HCT116 (cell line): ENCODE measurements around the gene NEK5. TPM values are rescaled to one million over a fixed set of nuclear protein-coding genes. Genes with fewer than 3 reads are reported as not detected.
"Not testable (repeated sequence)": the region's sequence is repeated elsewhere in the genome, so short reads cannot be mapped to it uniquely, and the experiment has no call there.

ENCODE experiments used
- ATAC-seq: fragments of 200-7000 bp; cut with Tn5 transposase; 2 replicates; pipeline ENCODE4 v1.9.1; 2020; ENCODE audit warnings: mild to moderate bottlenecking, moderate library complexity
- BruUV-seq: library from RNA; stranded (reverse); fragments of 400-500 nt; replicated peaks from 2 replicates; lab custom pipeline; 2021; lab: Mats Ljungman, UMichigan
- CTCF ChIA-PET: fragments of 300-600 bp; sonication (Branson Sonifier 250); formaldehyde crosslinking; loops from one replicate; lab custom pipeline; 2021; ENCODE audit warnings: antibody characterized with exemption; lab: Charles Lee
- POLR2A ChIA-PET: fragments of 300-600, 350-600 bp; sonication (Branson Sonifier 250); formaldehyde crosslinking; loops from one replicate; lab custom pipeline; 2021; ENCODE audit warnings: antibody characterized with exemption; lab: Charles Lee
- RAD21 ChIA-PET, 2 experiments: fragments of 300-600 bp; sonication (Branson Sonifier 250); formaldehyde crosslinking; loops; one replicate each; lab custom pipeline; 2023; ENCODE audit warnings: low total read pairs in 2 of 2; ENCODE audit not compliant: uncharacterized antibody in 2 of 2, unreplicated experiment in 2 of 2, low non-redundant PET in 1 of 2; lab: Charles Lee
- DNase-seq: peaks from one replicate; pipeline ENCODE4 v3.0.0-alpha.2; 2010; ENCODE audit warnings: low read depth, low spot score
- H2AFZ ChIP-seq: fragments of 200-600 bp; shearing (Covaris generic), sonication (generic); 2 replicates; pipeline ENCODE4 v1.6.1; 2017; ENCODE audit warnings: low read depth, mixed run types, mixed read lengths, antibody characterized with exemption, low read length; ENCODE audit not compliant: poor library complexity, severe bottlenecking
- H3K27ac ChIP-seq: 2 replicates; pipeline ENCODE4 v1.5.1; 2012; ENCODE audit warnings: low read depth, low read length
- H3K27me3 ChIP-seq: fragments of 200-600 bp; sonication (generic); 2 replicates; pipeline ENCODE4 v1.6.1; 2016; ENCODE audit warnings: mixed run types, low read length, mixed read lengths; ENCODE audit not compliant: insufficient read depth
- H3K36me3 ChIP-seq, 2 experiments: fragments of 200-500 bp in 1 of 2; fragments of 200-600 bp in 1 of 2; sonication (Bioruptor generic) in 1 of 2; sonication (generic) in 1 of 2; 2 replicates each; pipeline versions ENCODE4 v1.5.1 to v1.6.1; 2014 to 2016; ENCODE audit warnings: low read length in 2 of 2, inconsistent platforms in 1 of 2, mixed read lengths in 1 of 2, mixed run types in 1 of 2; ENCODE audit not compliant: insufficient read depth in 2 of 2, control insufficient read depth in 1 of 2
- H3K4me1 ChIP-seq, 2 experiments: fragments of 200-600 bp in 1 of 2; sonication (generic) in 1 of 2; 2 replicates each; pipeline versions ENCODE4 v1.5.1 to v1.6.1; 2012 to 2017; ENCODE audit warnings: low read length in 2 of 2, inconsistent platforms in 1 of 2, mild to moderate bottlenecking in 1 of 2, mixed read lengths in 1 of 2, mixed run types in 1 of 2, moderate library complexity in 1 of 2; ENCODE audit not compliant: insufficient read depth in 2 of 2, control insufficient read depth in 1 of 2
- H3K4me2 ChIP-seq: fragments of 200-600 bp; sonication (generic); 2 replicates; pipeline ENCODE4 v1.6.1; 2017; ENCODE audit warnings: mixed run types, low read length, mixed read lengths
- H3K4me3 ChIP-seq, 2 experiments: fragments of 200-600 bp in 1 of 2; sonication (generic) in 1 of 2; replicated peaks in 1 of 2; 2 replicates each; pipeline ENCODE4 v1.5.1; 2011 to 2016; ENCODE audit warnings: low read length in 2 of 2, control low read depth in 1 of 2, low read depth in 1 of 2, mild to moderate bottlenecking in 1 of 2, mixed read lengths in 1 of 2, mixed run types in 1 of 2
- H3K79me2 ChIP-seq: fragments of 200-600 bp; sonication (generic); 2 replicates; pipeline ENCODE4 v1.6.1; 2017; ENCODE audit warnings: mild to moderate bottlenecking, mixed run types, low read length, moderate library complexity, mixed read lengths; ENCODE audit not compliant: insufficient read depth
- H3K9ac ChIP-seq: fragments of 200-600 bp; sonication (generic); 2 replicates; pipeline ENCODE4 v1.6.1; 2016; ENCODE audit warnings: low read length, mixed read lengths
- H3K9me2 ChIP-seq: fragments of 200-600 bp; sonication (generic), shearing (Covaris generic); 2 replicates; pipeline ENCODE4 v1.6.1; 2017; ENCODE audit warnings: mixed run types, mild to moderate bottlenecking, moderate library complexity; ENCODE audit not compliant: insufficient read depth
- H3K9me3 ChIP-seq, 2 experiments: fragments of 200-500 bp in 1 of 2; fragments of 200-600 bp in 1 of 2; sonication (Bioruptor generic) in 1 of 2; sonication (generic) in 1 of 2; 2 replicates each; pipeline ENCODE4 v1.6.1; 2014 to 2017; ENCODE audit warnings: low read length in 2 of 2, mixed read lengths in 2 of 2, inconsistent platforms in 1 of 2, low read depth in 1 of 2, mild to moderate bottlenecking in 1 of 2, mixed run types in 1 of 2, moderate library complexity in 1 of 2; ENCODE audit not compliant: control insufficient read depth in 1 of 2, insufficient read depth in 1 of 2
- H4K20me1 ChIP-seq: fragments of 200-600 bp; sonication (generic), shearing (Covaris generic); 2 replicates; pipeline ENCODE4 v1.6.1; 2017; ENCODE audit warnings: mixed run types, mild to moderate bottlenecking, moderate library complexity; ENCODE audit not compliant: insufficient read depth
- CBX3 ChIP-seq: IDR thresholded peaks from 2 replicates; pipeline ENCODE4 v1.6.1; 2012; ENCODE audit warnings: low read depth
- MAX ChIP-seq: IDR thresholded peaks from 2 replicates; pipeline ENCODE4 v1.6.1; 2012
- SP1 ChIP-seq: IDR thresholded peaks from 2 replicates; pipeline ENCODE4 v1.6.1; 2012; ENCODE audit warnings: low read depth
- intact Hi-C: fragments of 100-400 bp; cut with micrococcal nuclease; formaldehyde crosslinking; loops from 2 replicates; pipeline ENCODE4 v1.10.0; 2022
- total RNA-seq: library from RNA; stranded (reverse); gene quantifications from one replicate; pipeline ENCODE4 v1.2.1, GENCODE V29; 2021; ENCODE audit not compliant: unreplicated experiment
- TF ChIP-seq, protein P1 (sequence below): IDR thresholded peaks from 2 replicates; pipeline ENCODE4 v1.6.1; 2012

Gene NEK5
- total RNA-seq, 1 experiment from 2014 or later, result 1.5 TPM

DNA sequence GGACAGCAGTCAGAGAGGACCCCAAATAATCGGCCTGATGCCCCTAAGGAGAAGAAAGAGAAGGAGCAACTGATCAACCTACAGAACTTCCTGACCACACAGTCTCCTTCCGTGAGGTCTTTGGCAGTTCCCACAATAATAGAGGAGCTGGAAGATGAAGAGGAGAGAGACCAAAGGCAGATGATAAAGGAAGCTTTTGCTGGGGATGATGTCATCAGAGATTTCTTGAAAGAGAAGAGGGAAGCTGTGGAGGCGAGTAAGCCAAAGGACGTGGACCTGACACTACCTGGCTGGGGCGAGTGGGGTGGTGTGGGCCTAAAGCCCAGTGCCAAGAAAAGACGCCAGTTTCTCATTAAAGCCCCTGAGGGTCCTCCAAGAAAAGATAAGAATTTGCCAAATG, 98.5 kb downstream of the NEK5 start:
- POLR2A ChIA-PET, intact Hi-C loops, H3K79me2 ChIP-seq, H3K9me3 ChIP-seq, H3K4me1 ChIP-seq, RAD21 ChIA-PET, H3K36me3 ChIP-seq, H2AFZ ChIP-seq, DNase-seq, CTCF ChIA-PET, H3K27ac ChIP-seq, H3K9me2 ChIP-seq, BruUV-seq, H3K27me3 ChIP-seq, ATAC-seq, H3K4me2 ChIP-seq, H3K9ac ChIP-seq, H4K20me1 ChIP-seq, H3K4me3 ChIP-seq: not testable (repeated sequence)

- CTCF ChIA-PET, result no interaction called here
- BruUV-seq, result no TSS peak
Observed at GRCh38 chr13:52029569-52029968, 99.3 kb downstream of the NEK5 start.

More at GRCh38 chr13:52029569-52029968, 99.3 kb downstream of the NEK5 start:
- intact Hi-C loops, result no loop called here
- H3K36me3 ChIP-seq, result peaks cover 8 to 9% of the 10 kb centered on the region in 2 experiments; a peak in 3 of 4 replicates
- H3K27ac ChIP-seq, result no peak overlapping the region
- H4K20me1 ChIP-seq, result no peaks in the 10 kb centered on the region
- H3K9me3 ChIP-seq, result no peaks in the 10 kb centered on the region
- POLR2A ChIA-PET, result no interaction called here
- peaks cover 7% of the 10 kb centered on the region; the same call in 1 of the 2 replicates for H3K79me2 ChIP-seq
- no peak overlapping the region for H3K9ac ChIP-seq
- no peak for TF ChIP-seq SP1
- TF ChIP-seq MAX, result no peak
- TF ChIP-seq, protein P1, sequence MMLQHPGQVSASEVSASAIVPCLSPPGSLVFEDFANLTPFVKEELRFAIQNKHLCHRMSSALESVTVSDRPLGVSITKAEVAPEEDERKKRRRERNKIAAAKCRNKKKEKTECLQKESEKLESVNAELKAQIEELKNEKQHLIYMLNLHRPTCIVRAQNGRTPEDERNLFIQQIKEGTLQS, result no peak
- TF ChIP-seq CBX3, result no peak
- ATAC-seq (no peak), DNase-seq (no peak)
- H3K27me3 ChIP-seq, result no peaks in the 10 kb centered on the region
- H3K4me1 ChIP-seq, result no peaks in the 10 kb centered on the region
- RAD21 ChIA-PET, result no interaction called here
- no peak overlapping the region for H3K4me2 ChIP-seq
- H2AFZ ChIP-seq, result no peak overlapping the region
- no peak overlapping the region for H3K4me3 ChIP-seq
- H3K9me2 ChIP-seq, result no peaks in the 10 kb centered on the region
